Neural cell (in vitro differentiated cells): ENCODE data around the gene CADM1.

Experiments
- EZH2 ChIP-seq: fragments of 200-600, 300-800 bp; shearing (Covaris generic), sonication (generic); IDR thresholded peaks from 2 replicates; pipeline ENCODE4 v1.6.1; 2014; ENCODE audit warnings: antibody characterized with exemption, low read length, borderline replicate concordance, mild to moderate bottlenecking; ENCODE audit not compliant: insufficient read depth, poor library complexity, severe bottlenecking
- MXI1 ChIP-seq: fragments of 450-650 bp; conservative IDR thresholded peaks from 2 replicates; pipeline ENCODE4 v1.6.1; 2014; ENCODE audit warnings: antibody characterized with exemption, mild to moderate bottlenecking; ENCODE audit not compliant: poor library complexity, severe bottlenecking
- POLR2AphosphoS5 ChIP-seq: IDR thresholded peaks from 2 replicates; pipeline ENCODE4 v1.6.1; 2012
- RAD21 ChIP-seq: fragments of 450-650 bp; conservative IDR thresholded peaks from 2 replicates; pipeline ENCODE4 v1.6.1; 2014; ENCODE audit warnings: antibody characterized with exemption, mild to moderate bottlenecking, moderate library complexity
- SMC3 ChIP-seq: fragments of 450-650 bp; conservative IDR thresholded peaks from 2 replicates; pipeline ENCODE4 v1.6.1; 2014; ENCODE audit warnings: antibody characterized with exemption, mild to moderate bottlenecking, moderate library complexity; ENCODE audit not compliant: poor library complexity
- TAF1 ChIP-seq: IDR thresholded peaks from 2 replicates; pipeline ENCODE4 v1.6.1; 2012; ENCODE audit warnings: low read depth
- TF ChIP-seq, protein P1 (sequence below): fragments of 450-650 bp; IDR thresholded peaks from 2 replicates; pipeline ENCODE4 v1.5.1; 2014; ENCODE audit warnings: antibody characterized with exemption, mild to moderate bottlenecking, moderate library complexity; ENCODE audit not compliant: poor library complexity, severe bottlenecking
- TF ChIP-seq, protein P2 (sequence below): IDR thresholded peaks from 2 replicates; pipeline ENCODE4 v1.6.1; 2012; ENCODE audit warnings: borderline replicate concordance

- TF ChIP-seq, protein P1, sequence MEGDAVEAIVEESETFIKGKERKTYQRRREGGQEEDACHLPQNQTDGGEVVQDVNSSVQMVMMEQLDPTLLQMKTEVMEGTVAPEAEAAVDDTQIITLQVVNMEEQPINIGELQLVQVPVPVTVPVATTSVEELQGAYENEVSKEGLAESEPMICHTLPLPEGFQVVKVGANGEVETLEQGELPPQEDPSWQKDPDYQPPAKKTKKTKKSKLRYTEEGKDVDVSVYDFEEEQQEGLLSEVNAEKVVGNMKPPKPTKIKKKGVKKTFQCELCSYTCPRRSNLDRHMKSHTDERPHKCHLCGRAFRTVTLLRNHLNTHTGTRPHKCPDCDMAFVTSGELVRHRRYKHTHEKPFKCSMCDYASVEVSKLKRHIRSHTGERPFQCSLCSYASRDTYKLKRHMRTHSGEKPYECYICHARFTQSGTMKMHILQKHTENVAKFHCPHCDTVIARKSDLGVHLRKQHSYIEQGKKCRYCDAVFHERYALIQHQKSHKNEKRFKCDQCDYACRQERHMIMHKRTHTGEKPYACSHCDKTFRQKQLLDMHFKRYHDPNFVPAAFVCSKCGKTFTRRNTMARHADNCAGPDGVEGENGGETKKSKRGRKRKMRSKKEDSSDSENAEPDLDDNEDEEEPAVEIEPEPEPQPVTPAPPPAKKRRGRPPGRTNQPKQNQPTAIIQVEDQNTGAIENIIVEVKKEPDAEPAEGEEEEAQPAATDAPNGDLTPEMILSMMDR = no peak
- TF ChIP-seq TAF1 = no peak
- no peak for TF ChIP-seq EZH2
- no peak for TF ChIP-seq SMC3
- no peak for TF ChIP-seq MXI1
- TF ChIP-seq RAD21 = no peak
- TF ChIP-seq, protein P2, sequence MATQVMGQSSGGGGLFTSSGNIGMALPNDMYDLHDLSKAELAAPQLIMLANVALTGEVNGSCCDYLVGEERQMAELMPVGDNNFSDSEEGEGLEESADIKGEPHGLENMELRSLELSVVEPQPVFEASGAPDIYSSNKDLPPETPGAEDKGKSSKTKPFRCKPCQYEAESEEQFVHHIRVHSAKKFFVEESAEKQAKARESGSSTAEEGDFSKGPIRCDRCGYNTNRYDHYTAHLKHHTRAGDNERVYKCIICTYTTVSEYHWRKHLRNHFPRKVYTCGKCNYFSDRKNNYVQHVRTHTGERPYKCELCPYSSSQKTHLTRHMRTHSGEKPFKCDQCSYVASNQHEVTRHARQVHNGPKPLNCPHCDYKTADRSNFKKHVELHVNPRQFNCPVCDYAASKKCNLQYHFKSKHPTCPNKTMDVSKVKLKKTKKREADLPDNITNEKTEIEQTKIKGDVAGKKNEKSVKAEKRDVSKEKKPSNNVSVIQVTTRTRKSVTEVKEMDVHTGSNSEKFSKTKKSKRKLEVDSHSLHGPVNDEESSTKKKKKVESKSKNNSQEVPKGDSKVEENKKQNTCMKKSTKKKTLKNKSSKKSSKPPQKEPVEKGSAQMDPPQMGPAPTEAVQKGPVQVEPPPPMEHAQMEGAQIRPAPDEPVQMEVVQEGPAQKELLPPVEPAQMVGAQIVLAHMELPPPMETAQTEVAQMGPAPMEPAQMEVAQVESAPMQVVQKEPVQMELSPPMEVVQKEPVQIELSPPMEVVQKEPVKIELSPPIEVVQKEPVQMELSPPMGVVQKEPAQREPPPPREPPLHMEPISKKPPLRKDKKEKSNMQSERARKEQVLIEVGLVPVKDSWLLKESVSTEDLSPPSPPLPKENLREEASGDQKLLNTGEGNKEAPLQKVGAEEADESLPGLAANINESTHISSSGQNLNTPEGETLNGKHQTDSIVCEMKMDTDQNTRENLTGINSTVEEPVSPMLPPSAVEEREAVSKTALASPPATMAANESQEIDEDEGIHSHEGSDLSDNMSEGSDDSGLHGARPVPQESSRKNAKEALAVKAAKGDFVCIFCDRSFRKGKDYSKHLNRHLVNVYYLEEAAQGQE = no peak
- no peak for TF ChIP-seq POLR2AphosphoS5
Measured at GRCh38 chr11:115340874-115341273, 163.3 kb downstream of the CADM1 start.
